Lower leg skin (tissue), 4 donors: ENCODE results near the gene RNASE4. TPM values are rescaled to one million over a fixed set of nuclear protein-coding genes. Genes with fewer than 3 reads are reported as not detected.

ENCODE experiments used
- DNase-seq, 2 donors: peaks; one replicate each; pipeline ENCODE4 v3.0.0-alpha.2; 2019; ENCODE audit warnings: low spot score in 2 of 2
- H3K4me3 ChIP-seq: fragments of 200-600 bp; sonication (generic); 2 replicates; pipeline ENCODE4 v1.5.1; 2017; ENCODE audit warnings: mild to moderate bottlenecking, low read depth; ENCODE audit not compliant: poor library complexity, severe bottlenecking
- POLR2A ChIP-seq, 2 donors: fragments of 450-650 bp; IDR thresholded peaks; one replicate each; pipeline ENCODE4 v1.6.1; 2016 to 2017; ENCODE audit warnings: antibody characterized with exemption in 2 of 2, mild to moderate bottlenecking in 1 of 2, moderate library complexity in 1 of 2
- WGBS, 2 donors: methylation state at CpG; one replicate each; pipeline ENCODE4 v1.1.5; 2018; 5-methylcytosine and 5-hydroxymethylcytosine counted together
- intact Hi-C: fragments of 100-400 bp; cut with DNase I; formaldehyde crosslinking; loops from one replicate; pipeline ENCODE4 v1.15.0; 2023; ENCODE audit warnings: low total_unique reads
- total RNA-seq, 4 donors: library from RNA; depleted of rRNA; stranded (reverse); fragments of >200 nt; gene quantifications; one replicate each; pipeline ENCODE4 v1.1.0, GENCODE V29; 2016
- TF ChIP-seq, protein P1 (sequence below), 3 donors: fragments of 450-650 bp; IDR thresholded peaks; one replicate each; pipeline ENCODE4 v1.5.1; 2016; ENCODE audit warnings: antibody characterized with exemption in 3 of 3, mild to moderate bottlenecking in 3 of 3, moderate library complexity in 2 of 3

Gene RNASE4
- total RNA-seq, 4 donors from 2014 or later: 67.3 to 102 (median 90.6) TPM

DNA sequence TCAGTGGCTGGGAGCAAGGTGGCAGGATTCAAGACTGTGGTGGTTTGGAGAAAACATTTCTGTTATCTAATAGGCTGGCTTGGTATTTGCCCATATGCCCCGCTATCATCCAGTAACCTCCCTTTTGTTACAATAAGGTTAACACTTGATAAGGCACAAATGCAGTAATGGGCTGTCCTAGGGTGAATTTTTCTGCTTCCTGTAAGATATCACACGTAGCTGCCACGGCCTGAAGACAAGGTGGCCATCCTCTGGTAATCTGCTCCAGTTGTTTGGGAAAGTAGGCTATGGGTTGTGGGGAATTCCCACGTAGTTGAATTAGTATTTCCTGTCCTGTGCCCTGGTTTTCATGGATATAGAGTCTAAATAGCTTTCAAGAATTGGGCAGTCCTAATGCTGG lies 27.3 kb downstream of the RNASE4 start:
- no peak for DNase-seq
- 54 to 64% methylated on average over 4 of the region's 4 CpGs for WGBS, 2 donors
- no peak for TF ChIP-seq POLR2A (IDR thresholded peaks at IDR 0.05)
- TF ChIP-seq, protein P1, sequence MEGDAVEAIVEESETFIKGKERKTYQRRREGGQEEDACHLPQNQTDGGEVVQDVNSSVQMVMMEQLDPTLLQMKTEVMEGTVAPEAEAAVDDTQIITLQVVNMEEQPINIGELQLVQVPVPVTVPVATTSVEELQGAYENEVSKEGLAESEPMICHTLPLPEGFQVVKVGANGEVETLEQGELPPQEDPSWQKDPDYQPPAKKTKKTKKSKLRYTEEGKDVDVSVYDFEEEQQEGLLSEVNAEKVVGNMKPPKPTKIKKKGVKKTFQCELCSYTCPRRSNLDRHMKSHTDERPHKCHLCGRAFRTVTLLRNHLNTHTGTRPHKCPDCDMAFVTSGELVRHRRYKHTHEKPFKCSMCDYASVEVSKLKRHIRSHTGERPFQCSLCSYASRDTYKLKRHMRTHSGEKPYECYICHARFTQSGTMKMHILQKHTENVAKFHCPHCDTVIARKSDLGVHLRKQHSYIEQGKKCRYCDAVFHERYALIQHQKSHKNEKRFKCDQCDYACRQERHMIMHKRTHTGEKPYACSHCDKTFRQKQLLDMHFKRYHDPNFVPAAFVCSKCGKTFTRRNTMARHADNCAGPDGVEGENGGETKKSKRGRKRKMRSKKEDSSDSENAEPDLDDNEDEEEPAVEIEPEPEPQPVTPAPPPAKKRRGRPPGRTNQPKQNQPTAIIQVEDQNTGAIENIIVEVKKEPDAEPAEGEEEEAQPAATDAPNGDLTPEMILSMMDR (IDR thresholded peaks at IDR 0.05): no peak
- H3K4me3 ChIP-seq: no peak overlapping the region
- intact Hi-C loops: no loop called here

DNA sequence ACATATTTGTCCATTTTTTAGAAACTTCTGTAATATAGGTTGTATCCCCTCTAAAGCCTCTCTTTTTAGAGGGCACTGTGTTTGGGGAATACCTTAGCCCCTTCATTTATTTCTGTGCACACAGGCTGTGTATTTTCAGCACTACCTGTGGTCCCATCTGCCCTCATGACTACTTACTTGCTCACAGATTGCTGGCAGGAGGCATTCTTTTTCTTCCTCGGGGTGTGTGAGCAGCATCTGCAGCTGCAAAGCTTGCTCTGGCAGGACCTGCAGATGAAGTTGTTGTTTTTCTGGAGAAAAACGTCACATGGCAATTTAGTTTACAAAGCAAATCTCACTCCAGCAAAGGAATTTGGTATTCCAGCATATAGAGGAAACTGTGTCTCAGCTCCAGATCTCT lies 28.5 kb downstream of the RNASE4 start:
- intact Hi-C loops: no loop called here
- 10% methylated on average over 2 of the region's 2 CpGs for WGBS, 2 donors
- no peak for DNase-seq
- no peak overlapping the region for H3K4me3 ChIP-seq
- no peak for TF ChIP-seq POLR2A (IDR thresholded peaks at IDR 0.05)
- TF ChIP-seq, protein P1 (IDR thresholded peaks at IDR 0.05): no peak

DNA sequence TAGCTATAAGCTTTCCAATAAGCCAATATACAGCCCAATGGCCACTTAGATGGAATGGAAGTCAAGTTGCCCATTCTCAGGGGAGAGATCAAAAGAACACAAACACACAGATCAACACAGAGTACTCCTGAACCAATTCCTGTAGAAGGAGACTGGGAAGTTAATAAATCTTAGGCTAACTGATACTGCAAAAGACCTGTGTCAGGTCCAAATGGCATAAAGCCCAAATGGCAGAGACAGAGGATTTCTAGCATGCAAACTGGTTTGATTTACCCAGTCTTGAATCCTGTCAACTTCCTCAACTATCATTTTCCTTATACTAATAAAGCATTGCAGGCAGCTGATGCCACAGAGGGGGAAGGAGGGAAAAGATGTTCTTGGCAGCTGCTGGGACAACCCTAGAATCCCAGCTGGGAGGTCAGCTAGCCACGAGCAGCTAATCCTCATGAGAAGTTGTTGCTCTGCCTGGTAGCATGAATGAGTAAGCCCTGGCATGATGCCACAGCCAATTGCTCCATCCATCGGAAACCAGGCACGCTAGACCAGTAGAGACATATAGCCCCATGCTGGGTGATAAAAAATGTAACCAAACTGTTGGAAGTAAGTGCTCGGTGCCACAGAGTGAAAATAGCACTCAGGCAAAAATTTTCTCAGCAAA lies 30.4 kb downstream of the RNASE4 start:
- no peak overlapping the region for H3K4me3 ChIP-seq
- TF ChIP-seq POLR2A (IDR thresholded peaks at IDR 0.05): no peak
- TF ChIP-seq, protein P1 (IDR thresholded peaks at IDR 0.05): no peak
- intact Hi-C loops: no loop called here
- 30 to 31% methylated on average over 4 of the region's 4 CpGs for WGBS, 2 donors
- peak; percentile 85 to 96 for DNase-seq

DNA sequence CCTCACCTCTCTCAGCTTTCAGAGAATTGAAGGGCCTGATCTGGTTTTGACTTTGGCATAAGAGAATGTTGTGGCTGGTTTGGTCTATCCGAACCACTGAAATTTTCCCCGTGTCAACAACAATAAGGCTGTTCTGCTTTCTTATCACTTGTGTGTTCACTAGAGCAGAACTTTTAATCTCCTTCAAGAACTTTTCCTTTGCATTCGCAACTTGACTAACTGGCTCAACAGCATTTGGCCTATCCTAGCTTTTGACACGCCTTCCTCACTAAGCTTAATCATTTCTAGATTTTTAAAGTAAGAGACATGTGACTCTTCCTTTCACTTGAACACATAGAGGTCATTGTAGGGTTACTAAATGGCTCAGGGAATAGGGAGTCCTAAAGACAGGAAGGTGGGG lies 35.4 kb downstream of the RNASE4 start:
- WGBS, 2 donors: 48 to 54% methylated on average over 4 of the region's 4 CpGs
- no peak for DNase-seq
- TF ChIP-seq POLR2A (IDR thresholded peaks at IDR 0.05): no peak
- TF ChIP-seq, protein P1 (IDR thresholded peaks at IDR 0.05): no peak
- H3K4me3 ChIP-seq: no peak overlapping the region
- intact Hi-C loops: no loop called here

DNA sequence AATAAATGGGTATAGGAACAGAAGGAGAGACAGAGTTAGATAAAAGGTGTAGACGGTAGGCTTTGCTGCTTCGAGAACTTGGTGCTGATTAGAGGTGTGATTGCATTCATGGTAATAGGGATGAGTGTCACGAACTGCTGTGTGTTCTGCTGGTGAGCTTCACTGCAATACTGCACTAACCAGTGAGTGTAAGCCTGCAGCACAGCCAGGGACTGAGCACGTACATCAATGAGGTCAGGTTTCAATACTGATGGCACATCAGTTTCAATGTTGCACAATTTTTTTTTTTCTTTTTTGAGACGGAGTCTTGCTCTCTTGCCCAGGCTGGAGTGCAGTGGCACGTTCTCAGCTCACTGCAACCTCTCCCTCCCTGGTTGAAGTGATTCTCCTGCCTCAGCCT lies 36.4 kb downstream of the RNASE4 start:
- H3K4me3 ChIP-seq: no peak overlapping the region
- TF ChIP-seq, protein P1 (IDR thresholded peaks at IDR 0.05): no peak
- TF ChIP-seq POLR2A (IDR thresholded peaks at IDR 0.05): no peak
- DNase-seq: no peak
- intact Hi-C loops: no loop called here
- WGBS, 2 donors: 74 to 76% methylated on average over 6 of the region's 6 CpGs

DNA sequence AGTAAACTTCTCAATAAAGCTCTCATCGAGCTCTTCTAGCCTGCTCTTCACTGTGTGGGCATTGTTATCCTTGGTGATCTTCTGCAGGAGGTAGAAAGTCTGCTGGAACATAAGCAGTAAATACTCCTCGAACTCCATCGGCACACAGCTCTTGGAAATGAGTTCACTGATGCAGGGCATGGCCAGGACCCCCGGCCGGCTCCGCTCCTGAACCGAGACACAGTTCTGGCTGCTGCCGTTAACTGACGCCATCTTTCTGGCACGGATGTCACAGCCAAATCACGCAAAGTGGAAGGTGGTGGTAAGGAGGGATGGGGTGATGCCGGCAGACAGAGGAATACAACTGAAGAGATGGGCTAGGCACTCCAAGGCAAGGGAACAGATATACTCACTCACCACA lies 37.7 kb downstream of the RNASE4 start:
- intact Hi-C loops: no loop called here
- no peak for TF ChIP-seq POLR2A (IDR thresholded peaks at IDR 0.05)
- TF ChIP-seq, protein P1 (IDR thresholded peaks at IDR 0.05): no peak
- 92% methylated on average over 12 of the region's 12 CpGs for WGBS, 2 donors
- DNase-seq: no peak
- H3K4me3 ChIP-seq: no peak overlapping the region
